ENCODE results near the gene CTSC. TPM values are rescaled to one million over a fixed set of nuclear protein-coding genes. Genes with fewer than 3 reads are reported as not detected.

The CTSC gene
- total and polyA plus RNA-seq, 2 donors (not counting 1 experiment from before 2014, with no cell fraction given), result 18.7 to 18.8 TPM

DNA sequence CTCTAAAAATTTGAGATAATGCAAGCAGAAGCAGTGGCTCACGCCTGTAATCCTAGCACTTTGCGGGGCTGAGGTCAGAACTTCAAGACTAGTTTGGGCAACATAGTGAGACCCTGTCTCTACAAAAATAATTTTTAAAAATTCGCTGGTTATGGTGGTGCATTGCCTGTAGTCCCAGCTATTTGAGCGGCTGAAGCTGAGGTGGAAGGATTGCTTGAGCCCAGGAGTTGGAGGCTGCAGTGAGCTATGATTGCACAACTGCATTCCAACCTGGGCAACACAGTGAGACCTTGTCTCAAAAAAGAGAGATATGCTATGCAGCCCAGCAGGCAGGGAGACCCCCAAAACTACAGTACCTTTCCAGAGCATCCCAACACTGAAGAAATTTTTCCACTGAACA lies 2.3 kb downstream of the CTSC start:
- intact Hi-C loops (cut with micrococcal nuclease), result loop anchor here (5.0 kb wide), 2 partner anchors 33 to 1887 kb away; partner anchors contain the start of gene CHORDC1
- Histone ChIP-seq H3K9ac (ENCODE audit: low read length) (no peak overlapping the region), H3K79me2 (ENCODE audit: control insufficient read depth, insufficient read depth, low read length) (peaks cover 7% of the 10 kb centered on the region), H2AFZ (ENCODE audit: insufficient read depth, low read depth, low read length, poor library complexity, severe bottlenecking) (no peak overlapping the region), H3K27ac (ENCODE audit: low read length in 2 of 2) (no peak overlapping the region), H3K4me2 (replicated peaks; ENCODE audit: low read depth, low read length, poor library complexity, severe bottlenecking) (no peak overlapping the region), H3K9me3 (ENCODE audit: control extremely low read depth in 1 of 3, control insufficient read depth in 2 of 3, insufficient read depth in 1 of 3, low read length in 2 of 3) (no peaks in the 10 kb centered on the region), H4K20me1 (ENCODE audit: control insufficient read depth, insufficient read depth, low read length, poor library complexity, severe bottlenecking) (no peaks in the 10 kb centered on the region), H3K4me1 (ENCODE audit: control insufficient read depth in 2 of 2, insufficient read depth in 2 of 2, low read length in 2 of 2) (peaks cover 10 to 20% of the 10 kb centered on the region in 2 donors), H3K4me3 (ENCODE audit: control extremely low read depth in 1 of 5, extremely low read depth in 1 of 5, insufficient read depth in 1 of 5, low read depth in 2 of 5, low read length in 4 of 5) (no peak overlapping the region), H3K36me3 (replicated peaks in 1 of 2; ENCODE audit: control extremely low read depth in 1 of 2, control insufficient read depth in 1 of 2, extremely low read depth in 1 of 2, insufficient read depth in 2 of 2, low read length in 1 of 2) (peaks cover 3 to 16% of the 10 kb centered on the region in 2 experiments), H3K27me3 (replicated peaks in 1 of 4; ENCODE audit: control extremely low read depth in 1 of 4, control insufficient read depth in 3 of 4, insufficient read depth in 4 of 4, low read length in 3 of 4) (no peaks in the 10 kb centered on the region)
- H3K4me3 Mint-ChIP-seq, result peak overlapping the region; percentile 64
- CTCF ChIA-PET, result no interaction called here
- H3K9me3 Mint-ChIP-seq (ENCODE audit: insufficient read depth), result no peaks in the 10 kb centered on the region
- no peaks in the 10 kb centered on the region for H3K27me3 Mint-ChIP-seq
- peak overlapping the region; percentile 61 for H3K27ac Mint-ChIP-seq
- no peak for TF ChIP-seq EZH2 (IDR thresholded peaks at IDR 0.05; ENCODE audit: borderline replicate concordance, insufficient read depth, low read depth, low read length, poor library complexity, severe bottlenecking)
- TF ChIP-seq, protein P1, sequence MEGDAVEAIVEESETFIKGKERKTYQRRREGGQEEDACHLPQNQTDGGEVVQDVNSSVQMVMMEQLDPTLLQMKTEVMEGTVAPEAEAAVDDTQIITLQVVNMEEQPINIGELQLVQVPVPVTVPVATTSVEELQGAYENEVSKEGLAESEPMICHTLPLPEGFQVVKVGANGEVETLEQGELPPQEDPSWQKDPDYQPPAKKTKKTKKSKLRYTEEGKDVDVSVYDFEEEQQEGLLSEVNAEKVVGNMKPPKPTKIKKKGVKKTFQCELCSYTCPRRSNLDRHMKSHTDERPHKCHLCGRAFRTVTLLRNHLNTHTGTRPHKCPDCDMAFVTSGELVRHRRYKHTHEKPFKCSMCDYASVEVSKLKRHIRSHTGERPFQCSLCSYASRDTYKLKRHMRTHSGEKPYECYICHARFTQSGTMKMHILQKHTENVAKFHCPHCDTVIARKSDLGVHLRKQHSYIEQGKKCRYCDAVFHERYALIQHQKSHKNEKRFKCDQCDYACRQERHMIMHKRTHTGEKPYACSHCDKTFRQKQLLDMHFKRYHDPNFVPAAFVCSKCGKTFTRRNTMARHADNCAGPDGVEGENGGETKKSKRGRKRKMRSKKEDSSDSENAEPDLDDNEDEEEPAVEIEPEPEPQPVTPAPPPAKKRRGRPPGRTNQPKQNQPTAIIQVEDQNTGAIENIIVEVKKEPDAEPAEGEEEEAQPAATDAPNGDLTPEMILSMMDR (IDR thresholded peaks at IDR 0.05), result no peak
- WGBS (ENCODE audit: insufficient coverage), result 100% methylated on average over 2 of the region's 4 CpGs
- peaks cover 44% of the 10 kb centered on the region for H3K4me1 Mint-ChIP-seq
- ATAC-seq (ENCODE audit: low read depth) (no peak), DNase-seq (no peak)
- POLR2A ChIA-PET, result no interaction called here

DNA sequence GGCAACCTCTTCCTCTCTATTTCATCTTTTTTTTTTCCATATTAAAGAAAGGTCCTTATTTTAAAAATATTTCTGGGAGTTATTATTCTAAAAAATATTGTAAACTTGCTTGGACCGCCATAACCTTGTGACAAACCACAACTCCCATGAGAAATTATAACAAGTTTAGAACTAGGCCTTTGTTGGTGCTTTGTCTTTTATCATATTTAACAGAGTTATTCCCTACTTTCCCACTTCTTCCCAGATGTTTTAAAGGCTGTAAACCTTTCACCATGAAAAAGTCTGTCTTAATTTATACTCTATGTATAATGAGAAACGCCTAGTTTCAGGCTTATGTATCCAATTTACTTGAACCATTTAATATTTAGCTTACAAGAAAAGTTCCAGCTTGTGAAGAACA lies 3.7 kb downstream of the CTSC start:
- Histone ChIP-seq H3K9ac (ENCODE audit: low read length) (no peak overlapping the region), H3K4me2 (replicated peaks; ENCODE audit: low read depth, low read length, poor library complexity, severe bottlenecking) (no peak overlapping the region), H3K36me3 (replicated peaks in 1 of 2; ENCODE audit: control extremely low read depth in 1 of 2, control insufficient read depth in 1 of 2, extremely low read depth in 1 of 2, insufficient read depth in 2 of 2, low read length in 1 of 2) (peaks cover 3 to 16% of the 10 kb centered on the region in 2 experiments), H3K27ac (ENCODE audit: low read length in 2 of 2) (no peak overlapping the region), H3K79me2 (ENCODE audit: control insufficient read depth, insufficient read depth, low read length) (peaks cover 7% of the 10 kb centered on the region), H3K27me3 (replicated peaks in 1 of 4; ENCODE audit: control extremely low read depth in 1 of 4, control insufficient read depth in 3 of 4, insufficient read depth in 4 of 4, low read length in 3 of 4) (no peaks in the 10 kb centered on the region), H3K9me3 (ENCODE audit: control extremely low read depth in 1 of 3, control insufficient read depth in 2 of 3, insufficient read depth in 1 of 3, low read length in 2 of 3) (no peaks in the 10 kb centered on the region), H4K20me1 (ENCODE audit: control insufficient read depth, insufficient read depth, low read length, poor library complexity, severe bottlenecking) (no peaks in the 10 kb centered on the region), H2AFZ (ENCODE audit: insufficient read depth, low read depth, low read length, poor library complexity, severe bottlenecking) (no peak overlapping the region), H3K4me1 (ENCODE audit: control insufficient read depth in 2 of 2, insufficient read depth in 2 of 2, low read length in 2 of 2) (peaks cover 10 to 21% of the 10 kb centered on the region in 2 donors), H3K4me3 (ENCODE audit: control extremely low read depth in 1 of 5, extremely low read depth in 1 of 5, insufficient read depth in 1 of 5, low read depth in 2 of 5, low read length in 4 of 5) (no peak overlapping the region)
- no peak for ATAC-seq (ENCODE audit: low read depth)
- no CpG with 5 or more reads among the region's 2 CpGs for WGBS (ENCODE audit: insufficient coverage)
- intact Hi-C loops (cut with micrococcal nuclease), result no loop called here
- no peak for DNase-seq
- no peak overlapping the region for H3K27ac Mint-ChIP-seq
- ChIA-PET CTCF (no interaction called here), POLR2A (no interaction called here)
- peaks cover 46% of the 10 kb centered on the region for H3K4me1 Mint-ChIP-seq
- H3K27me3 Mint-ChIP-seq, result no peaks in the 10 kb centered on the region
- no peaks in the 10 kb centered on the region for H3K9me3 Mint-ChIP-seq (ENCODE audit: insufficient read depth)
- H3K4me3 Mint-ChIP-seq, result no peak overlapping the region
- TF ChIP-seq, protein P1 (IDR thresholded peaks at IDR 0.05), result no peak
- no peak for TF ChIP-seq EZH2 (IDR thresholded peaks at IDR 0.05; ENCODE audit: borderline replicate concordance, insufficient read depth, low read depth, low read length, poor library complexity, severe bottlenecking)
